T47D (cell line): ENCODE measurements around the gene ARHGEF37.
"Not testable (repeated sequence)": the region's sequence is repeated elsewhere in the genome, so short reads cannot be mapped to it uniquely, and the experiment has no call there.

ENCODE experiments used
- DNase-seq, 2 experiments: peaks; one replicate each; pipeline versions ENCODE4 v3.0.0 to v3.0.0-alpha.2; 2011 to 2012; ENCODE audit warnings: low read depth in 1 of 2, low spot score in 1 of 2
- JUND ChIP-seq: IDR thresholded peaks from 2 replicates; pipeline ENCODE4 v1.6.1; 2012; ENCODE audit warnings: low read depth
- in situ Hi-C: cut with HindIII; loops from 2 replicates; pipeline ENCODE4 v1.10.0; 2016; ENCODE audit warnings: low sequenced_read_pairs, low pct_unique_long_range_greater_than_20kb

Gene ARHGEF37, protein sequence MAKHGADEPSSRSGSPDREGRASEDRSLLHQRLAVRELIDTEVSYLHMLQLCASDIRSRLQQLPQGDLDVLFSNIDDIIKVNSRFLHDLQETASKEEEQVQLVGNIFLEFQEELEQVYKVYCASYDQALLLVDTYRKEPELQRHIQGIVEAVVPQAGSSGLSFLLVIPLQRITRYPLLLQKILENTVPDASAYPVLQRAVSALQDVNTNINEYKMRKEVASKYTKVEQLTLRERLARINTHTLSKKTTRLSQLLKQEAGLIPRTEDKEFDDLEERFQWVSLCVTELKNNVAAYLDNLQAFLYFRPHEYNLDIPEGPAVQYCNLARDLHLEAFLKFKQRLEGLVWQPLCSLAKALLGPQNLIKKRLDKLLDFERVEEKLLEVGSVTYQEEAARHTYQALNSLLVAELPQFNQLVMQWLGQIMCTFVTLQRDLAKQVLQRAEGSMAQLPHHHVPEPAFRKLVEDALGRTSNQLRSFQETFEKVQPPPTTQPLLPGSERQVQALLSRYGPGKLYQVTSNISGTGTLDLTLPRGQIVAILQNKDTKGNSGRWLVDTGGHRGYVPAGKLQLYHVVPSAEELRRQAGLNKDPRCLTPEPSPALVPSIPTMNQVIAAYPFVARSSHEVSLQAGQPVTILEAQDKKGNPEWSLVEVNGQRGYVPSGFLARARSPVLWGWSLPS

DNA sequence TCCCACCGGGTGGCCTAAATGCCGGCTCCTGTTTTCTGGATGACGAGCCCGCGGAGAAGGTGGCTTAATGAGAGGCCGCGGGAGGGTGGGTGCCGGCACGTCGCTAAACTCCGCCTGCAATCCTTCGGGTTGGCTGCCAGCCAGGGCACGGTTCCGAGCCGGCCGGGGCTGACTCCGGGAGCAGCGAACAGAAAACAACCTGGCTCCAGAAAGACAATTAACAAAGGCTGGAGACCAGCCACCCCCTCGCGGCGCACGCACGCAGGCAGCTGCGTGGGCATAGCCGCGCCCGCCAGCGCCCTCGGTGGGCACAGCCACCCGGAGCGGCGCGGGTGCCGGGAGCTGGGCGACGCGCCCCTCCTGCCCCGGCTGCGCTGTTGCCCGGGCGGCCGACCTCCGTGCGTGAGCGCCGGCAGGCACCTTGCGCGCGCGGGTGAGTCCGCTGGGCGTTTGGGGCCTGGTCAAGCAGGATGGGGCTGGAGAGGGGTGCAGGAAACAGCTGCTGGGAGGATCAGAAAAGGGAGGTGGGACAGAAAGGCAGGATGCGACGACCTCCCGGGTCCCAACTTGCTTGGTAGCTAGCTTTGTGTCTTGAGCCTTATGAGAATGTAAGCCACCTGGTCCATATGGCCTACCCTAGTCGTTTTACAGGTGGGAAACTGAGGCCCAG, at the start of gene ARHGEF37:
Gene ARHGEF37 (plus strand): TSS at position 307 of the 670 bp plus-strand sequence. CDS start 16,272 bp downstream, outside the sequence.
- TF ChIP-seq JUND = no peak
- in situ Hi-C loops = no loop called here

GRCh38 chr5:149532413-149532812, 48.9 kb upstream of the ARHGEF37 start:
- in situ Hi-C loops = no loop called here
- TF ChIP-seq JUND = no peak
- no peak for DNase-seq

More for the DNA sequence above, at the start of gene ARHGEF37:
- peak in 1 of 2 experiments; percentile 85 for DNase-seq

DNA sequence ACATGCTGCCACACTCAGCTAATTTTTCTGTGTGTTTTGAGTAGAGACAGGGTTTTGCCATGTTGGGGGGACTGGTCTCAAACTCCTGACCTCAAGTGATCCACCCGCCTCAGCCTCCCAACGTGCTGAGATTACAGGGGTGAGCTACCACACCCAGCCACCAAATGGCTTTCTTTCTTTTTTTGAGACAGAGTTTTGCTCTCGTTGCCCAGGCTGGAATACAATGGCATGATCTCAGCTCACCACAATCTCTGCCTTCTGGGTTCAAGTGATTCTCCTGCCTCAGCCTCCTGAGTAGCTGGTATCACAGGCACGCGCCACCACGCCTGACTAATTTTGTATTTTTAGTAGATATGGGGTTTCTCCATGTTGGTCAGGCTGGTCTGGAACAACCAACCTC, 45.5 kb upstream of the ARHGEF37 start:
- DNase-seq, in situ Hi-C loops: not testable (repeated sequence)

- in situ Hi-C loops = no loop called here
- no peak for DNase-seq
- TF ChIP-seq JUND = no peak
These were observed 43.8 kb upstream of the ARHGEF37 start for GRCh38 chr5:149537374-149537975.

GRCh38 chr5:149540089-149540488, 41.2 kb upstream of the ARHGEF37 start:
- in situ Hi-C loops = no loop called here
- TF ChIP-seq JUND = no peak
- DNase-seq = no peak

- TF ChIP-seq JUND = no peak
- in situ Hi-C loops = no loop called here
- DNase-seq = no peak
These were observed 39.4 kb upstream of the ARHGEF37 start for GRCh38 chr5:149541893-149542292.

- in situ Hi-C loops = no loop called here
- no peak for DNase-seq
- no peak for TF ChIP-seq JUND
These were observed 37.8 kb upstream of the ARHGEF37 start for GRCh38 chr5:149543361-149544027.

DNA sequence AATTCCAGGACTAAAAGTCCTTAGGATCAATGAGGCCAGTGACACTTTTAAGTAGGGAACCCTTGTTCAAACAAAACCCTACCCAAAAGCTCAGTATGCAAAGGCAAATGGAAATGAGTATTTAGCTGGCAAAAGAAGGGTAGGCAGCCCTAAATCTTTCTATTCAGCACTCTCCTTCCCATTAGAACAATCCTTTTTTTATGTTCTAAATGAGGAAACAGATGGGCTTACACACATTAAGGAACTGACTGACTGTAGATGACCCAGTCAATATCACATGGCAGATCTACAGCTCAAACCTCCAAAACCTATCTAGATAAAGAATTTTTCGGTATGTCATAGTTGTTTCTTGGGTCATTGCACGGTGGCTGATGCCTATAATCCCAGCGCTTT, 37.3 kb upstream of the ARHGEF37 start:
- TF ChIP-seq JUND = no peak
- no peak for DNase-seq
- in situ Hi-C loops = no loop called here

GRCh38 chr5:149545327-149545726, 36.0 kb upstream of the ARHGEF37 start:
- no peak for DNase-seq
- TF ChIP-seq JUND = no peak
- in situ Hi-C loops = no loop called here

DNA sequence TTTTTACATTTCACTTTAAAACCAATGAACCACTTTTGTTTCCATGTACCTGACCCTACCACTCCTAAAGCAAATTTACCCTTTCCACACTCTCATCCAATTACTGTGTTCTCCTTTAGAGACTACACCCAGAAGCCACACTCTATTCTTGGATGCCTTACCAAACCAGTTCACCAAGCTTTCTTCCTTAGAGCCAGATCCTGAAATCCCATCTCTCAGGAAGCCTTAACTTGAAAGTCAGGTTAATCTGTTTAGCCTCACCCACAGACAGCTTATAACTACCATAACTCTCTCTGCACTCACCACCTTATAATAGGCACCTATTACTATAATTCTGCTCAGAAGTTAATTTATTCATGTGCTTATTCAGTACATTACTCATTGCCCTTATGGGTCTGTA, 34.3 kb upstream of the ARHGEF37 start:
- in situ Hi-C loops = no loop called here
- peak; percentile 66 to 97 for DNase-seq
- peak; percentile 54; the same call in 1 of the 2 replicates for TF ChIP-seq JUND

- in situ Hi-C loops = no loop called here
- DNase-seq = peak in 1 of 2 experiments; percentile 43
- TF ChIP-seq JUND = no peak
These were observed 31.6 kb upstream of the ARHGEF37 start for GRCh38 chr5:149549461-149550267.
